NT2/D1 (cell line): ENCODE data around the gene MIS12.

ENCODE experiments used
- SUZ12 ChIP-seq: IDR thresholded peaks from 2 replicates; pipeline ENCODE4 v1.6.1; 2011; ENCODE audit not compliant: insufficient read length, insufficient read depth; ENCODE audit errors: extremely low read depth
- YY1 ChIP-seq: IDR thresholded peaks from 2 replicates; pipeline ENCODE4 v1.6.1; 2011; ENCODE audit not compliant: insufficient read length, insufficient read depth
- ZNF274 ChIP-seq: IDR thresholded peaks from 2 replicates; pipeline ENCODE4 v1.6.1; 2011; ENCODE audit warnings: mild to moderate bottlenecking, low read depth, low read length

DNA sequence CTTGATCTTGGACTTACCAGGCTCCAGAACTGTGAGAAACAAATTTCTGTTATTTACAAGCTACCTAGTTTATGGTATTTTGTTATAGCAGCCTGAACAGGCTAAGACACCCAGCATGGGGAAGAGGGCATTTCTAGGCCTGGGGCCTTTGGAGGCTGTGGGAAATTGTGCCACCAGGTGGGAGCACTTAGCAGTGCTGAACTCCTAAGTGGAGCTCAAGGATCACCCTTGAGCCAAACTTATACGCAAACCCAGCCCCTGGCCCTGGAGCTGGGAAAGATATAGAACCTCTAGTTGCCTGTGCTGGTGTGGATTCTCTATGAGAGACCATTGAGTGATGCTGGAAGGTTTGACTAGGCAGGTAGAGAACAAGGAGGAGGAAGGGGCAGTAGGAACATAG, 36.1 kb downstream of the MIS12 start:
- TF ChIP-seq ZNF274 (no peak), YY1 (no peak), SUZ12 (no peak)
